ENCODE results near the gene SOX12. TPM values are rescaled to one million over a fixed set of nuclear protein-coding genes. Genes with fewer than 3 reads are reported as not detected.

SOX12 gene
- total RNA-seq, 1 experiment from 2014 or later, result 40.4 TPM

- H3K9me2 ChIP-seq (ENCODE audit: insufficient read depth), result no peaks in the 10 kb centered on the region
- peaks cover 20 to 45% of the 10 kb centered on the region in 2 experiments for H3K4me1 ChIP-seq (ENCODE audit: control insufficient read depth in 1 of 2, insufficient read depth in 2 of 2, low read length in 2 of 2)
- DNase-seq (ENCODE audit: low read depth, low spot score) (no peak), ATAC-seq (no peak)
- no peak overlapping the region for H3K9ac ChIP-seq (ENCODE audit: low read length)
- no peak overlapping the region for H2AFZ ChIP-seq (ENCODE audit: low read depth, low read length, poor library complexity, severe bottlenecking)
- H3K79me2 ChIP-seq (ENCODE audit: insufficient read depth, low read length), result peaks cover 35% of the 10 kb centered on the region
- peaks cover 3% of the 10 kb centered on the region; the same call in 1 of the 2 replicates for H4K20me1 ChIP-seq (ENCODE audit: insufficient read depth)
- no TSS peak for BruUV-seq (replicated peaks)
- TF ChIP-seq POLR2A (IDR thresholded peaks at IDR 0.05; ENCODE audit: borderline replicate concordance, extremely low read depth, insufficient read depth, insufficient read length), result no peak
- no peak for TF ChIP-seq CBX3 (IDR thresholded peaks at IDR 0.05; ENCODE audit: low read depth)
- no peak for TF ChIP-seq EGR1 (IDR thresholded peaks at IDR 0.05; ENCODE audit: low read depth)
- no peak for TF ChIP-seq REST (IDR thresholded peaks at IDR 0.05; ENCODE audit: low read depth)
- no peak for TF ChIP-seq CEBPB (IDR thresholded peaks at IDR 0.05; ENCODE audit: low read depth)
- H3K36me3 ChIP-seq (ENCODE audit: control insufficient read depth in 1 of 2, insufficient read depth in 2 of 2, low read length in 2 of 2), result peaks cover 4 to 18% of the 10 kb centered on the region in 2 experiments; a peak in 3 of 4 replicates
- H3K27me3 ChIP-seq (ENCODE audit: insufficient read depth, low read length), result no peaks in the 10 kb centered on the region
- 0 out of 2 replicates have a peak overlapping the region, but pooled peaks have one; percentile 5 for H3K4me2 ChIP-seq (ENCODE audit: low read length)
- no peak overlapping the region for H3K27ac ChIP-seq (ENCODE audit: low read depth, low read length)
- H3K4me3 ChIP-seq (replicated peaks in 1 of 2; ENCODE audit: low read depth in 1 of 2, low read length in 2 of 2), result no peak overlapping the region
- CTCF ChIA-PET, result interaction anchor here (1.4 kb wide), 1 partner anchor 23 kb away, joined by 4 read pairs; no protein-coding TSS in a partner anchor
- H3K9me3 ChIP-seq (ENCODE audit: control insufficient read depth in 1 of 2, insufficient read depth in 1 of 2, low read depth in 1 of 2, low read length in 2 of 2), result no peaks in the 10 kb centered on the region
- POLR2A ChIA-PET, result interaction anchor here (1.7 kb wide), 1 partner anchor 24 kb away, joined by 7 read pairs; no protein-coding TSS in a partner anchor
- RAD21 ChIA-PET (ENCODE audit: low non-redundant PET in 1 of 2, low total read pairs in 2 of 2, uncharacterized antibody in 2 of 2, unreplicated experiment in 2 of 2), result interaction anchor here in 1 of 2 experiments (0.8 kb wide), 1 partner anchor 24 kb away, joined by 3 read pairs; no protein-coding TSS in a partner anchor
- intact Hi-C loops (cut with micrococcal nuclease), result no loop called here
Measured at GRCh38 chr20:300345-300990, 24.9 kb upstream of the SOX12 start.

Measured in HCT116 (cell line).